ENCODE data around the gene HOXB3. TPM values are rescaled to one million over a fixed set of nuclear protein-coding genes. Genes with fewer than 3 reads are reported as not detected.

The HOXB3 gene
- total RNA-seq, 1 experiment from 2014 or later, result not detected

DNA sequence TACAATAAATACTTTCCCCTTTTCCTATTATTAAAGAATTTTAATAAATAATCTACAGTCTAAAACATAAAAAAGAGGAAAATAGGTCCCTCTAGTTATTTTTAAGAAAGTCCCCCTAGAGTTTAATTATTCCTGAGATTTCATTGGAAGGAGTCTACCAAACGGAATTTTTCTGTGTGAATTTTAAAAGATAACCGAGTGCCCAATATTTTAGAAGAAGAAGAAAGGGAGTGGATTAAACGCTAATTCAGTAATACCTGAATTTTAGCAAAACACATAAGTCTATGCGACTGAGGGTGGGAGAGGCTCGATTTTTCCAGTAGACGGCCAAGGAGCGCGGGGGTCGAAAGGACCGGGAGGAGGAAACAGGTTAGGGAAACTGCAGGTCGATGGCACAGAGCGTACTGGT lies 47.3 kb downstream of the HOXB3 start:
- no peak overlapping the region for H3K9ac ChIP-seq (ENCODE audit: extremely low read depth, insufficient read length, low read length)
- Mint-ChIP-seq H3K4me3 (peak overlapping the region; percentile 32 to 70), H3K9me3 (peaks cover 0 to 17% of the 10 kb centered on the region in 2 experiments; a peak in 2 of 5 replicates), H3K27ac (no peak overlapping the region), H3K36me3 (ENCODE audit: insufficient read depth in 1 of 3, low read depth in 3 of 3) (no peaks in the 10 kb centered on the region; a peak in 1 of 7 replicates), H3K4me1 (peaks cover 25 to 52% of the 10 kb centered on the region in 2 experiments), H3K27me3 (ENCODE audit: low read depth) (peaks cover 98% of the 10 kb centered on the region)
- H3K79me1 ChIP-seq (ENCODE audit: insufficient read depth, low read depth, low read length, poor library complexity, severe bottlenecking), result no peaks in the 10 kb centered on the region
- H4K5ac ChIP-seq (ENCODE audit: insufficient read length, low read depth, low read length), result no peak overlapping the region
- TF ChIP-seq, protein P1, sequence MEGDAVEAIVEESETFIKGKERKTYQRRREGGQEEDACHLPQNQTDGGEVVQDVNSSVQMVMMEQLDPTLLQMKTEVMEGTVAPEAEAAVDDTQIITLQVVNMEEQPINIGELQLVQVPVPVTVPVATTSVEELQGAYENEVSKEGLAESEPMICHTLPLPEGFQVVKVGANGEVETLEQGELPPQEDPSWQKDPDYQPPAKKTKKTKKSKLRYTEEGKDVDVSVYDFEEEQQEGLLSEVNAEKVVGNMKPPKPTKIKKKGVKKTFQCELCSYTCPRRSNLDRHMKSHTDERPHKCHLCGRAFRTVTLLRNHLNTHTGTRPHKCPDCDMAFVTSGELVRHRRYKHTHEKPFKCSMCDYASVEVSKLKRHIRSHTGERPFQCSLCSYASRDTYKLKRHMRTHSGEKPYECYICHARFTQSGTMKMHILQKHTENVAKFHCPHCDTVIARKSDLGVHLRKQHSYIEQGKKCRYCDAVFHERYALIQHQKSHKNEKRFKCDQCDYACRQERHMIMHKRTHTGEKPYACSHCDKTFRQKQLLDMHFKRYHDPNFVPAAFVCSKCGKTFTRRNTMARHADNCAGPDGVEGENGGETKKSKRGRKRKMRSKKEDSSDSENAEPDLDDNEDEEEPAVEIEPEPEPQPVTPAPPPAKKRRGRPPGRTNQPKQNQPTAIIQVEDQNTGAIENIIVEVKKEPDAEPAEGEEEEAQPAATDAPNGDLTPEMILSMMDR (conservative IDR thresholded peaks at IDR 0.05), result no peak
- H3K14ac ChIP-seq (ENCODE audit: insufficient read depth, low read length), result no peak overlapping the region
- WGBS (ENCODE audit: extremely low coverage, insufficient read length, low lambda C conversion rate), result no CpG with 5 or more reads among the region's 12 CpGs
- no peak overlapping the region for H3T11ph ChIP-seq (ENCODE audit: low read length)
- H3K18ac ChIP-seq (ENCODE audit: insufficient read length, low read depth, low read length), result no peak overlapping the region
- no peak overlapping the region for H2BK5ac ChIP-seq (ENCODE audit: insufficient read length, low read length)
- peak overlapping the region; percentile 24 for H3K4me2 ChIP-seq (ENCODE audit: insufficient read depth, insufficient read length, low read length)
- H3K79me2 ChIP-seq (ENCODE audit: insufficient read depth, low read length), result no peaks in the 10 kb centered on the region
- H2BK120ac ChIP-seq (ENCODE audit: low read depth, low read length, poor library complexity, severe bottlenecking), result no peak overlapping the region
- H2AFZ ChIP-seq (ENCODE audit: low read length), result no peak overlapping the region
- no peak overlapping the region for H2BK15ac ChIP-seq (ENCODE audit: low read depth, low read length)
- no peaks in the 10 kb centered on the region for H3K4me1 ChIP-seq (ENCODE audit: insufficient read depth, low read length)
- DNase-seq, result no peak
- no peak overlapping the region for H3K27ac ChIP-seq (ENCODE audit: insufficient read length, low read depth, low read length)
- no peak overlapping the region for H4K91ac ChIP-seq (ENCODE audit: insufficient read length, low read depth, low read length)
- no peak overlapping the region for H2BK20ac ChIP-seq (ENCODE audit: low read depth, low read length, poor library complexity, severe bottlenecking)
- H3K23ac ChIP-seq (ENCODE audit: insufficient read length, low read depth, low read length), result no peak overlapping the region
- H4K20me1 ChIP-seq (ENCODE audit: control insufficient read depth, insufficient read depth, insufficient read length), result no peaks in the 10 kb centered on the region
- peaks cover 77% of the 10 kb centered on the region for H3K27me3 ChIP-seq (ENCODE audit: insufficient read depth, low read length)
- peaks cover 6% of the 10 kb centered on the region for H3K23me2 ChIP-seq (ENCODE audit: insufficient read length, low read depth, low read length, poor library complexity, severe bottlenecking)
- H2AK5ac ChIP-seq (ENCODE audit: insufficient read length, low read length), result no peak overlapping the region
- no peak overlapping the region for H3K56ac ChIP-seq (ENCODE audit: insufficient read length, low read depth, low read length)
- H3K9me3 ChIP-seq (ENCODE audit: control insufficient read depth, low read depth, low read length), result no peaks in the 10 kb centered on the region
- H2BK12ac ChIP-seq (ENCODE audit: insufficient read length, low read depth, low read length), result no peak overlapping the region
- no peak overlapping the region for H3K4ac ChIP-seq (ENCODE audit: low read depth, low read length)
- no peak overlapping the region for H4K8ac ChIP-seq (replicated peaks; ENCODE audit: insufficient read length, low read depth, low read length)
